Fibroblast of pulmonary artery (primary cell): ENCODE results near the gene SH3GLB1.

Source experiments
- DNase-seq: peaks from one replicate; pipeline ENCODE4 v3.0.0-alpha.2; 2010; ENCODE audit warnings: low read depth
- H3K4me3 ChIP-seq: replicated peaks from 2 replicates; pipeline ENCODE4 v1.5.1; 2011; ENCODE audit warnings: low read depth, mild to moderate bottlenecking, control low read depth, low read length, moderate library complexity
- TF ChIP-seq, protein P1 (sequence below): IDR thresholded peaks from 2 replicates; pipeline ENCODE4 v1.5.1; 2011; ENCODE audit warnings: mild to moderate bottlenecking, control low read depth, low read length, inconsistent platforms; ENCODE audit errors: missing control alignments

SH3GLB1 gene

GRCh38 chr1:86706018-86706635, 1.8 kb downstream of the SH3GLB1 start:
- DNase-seq, result no peak
- TF ChIP-seq, protein P1, sequence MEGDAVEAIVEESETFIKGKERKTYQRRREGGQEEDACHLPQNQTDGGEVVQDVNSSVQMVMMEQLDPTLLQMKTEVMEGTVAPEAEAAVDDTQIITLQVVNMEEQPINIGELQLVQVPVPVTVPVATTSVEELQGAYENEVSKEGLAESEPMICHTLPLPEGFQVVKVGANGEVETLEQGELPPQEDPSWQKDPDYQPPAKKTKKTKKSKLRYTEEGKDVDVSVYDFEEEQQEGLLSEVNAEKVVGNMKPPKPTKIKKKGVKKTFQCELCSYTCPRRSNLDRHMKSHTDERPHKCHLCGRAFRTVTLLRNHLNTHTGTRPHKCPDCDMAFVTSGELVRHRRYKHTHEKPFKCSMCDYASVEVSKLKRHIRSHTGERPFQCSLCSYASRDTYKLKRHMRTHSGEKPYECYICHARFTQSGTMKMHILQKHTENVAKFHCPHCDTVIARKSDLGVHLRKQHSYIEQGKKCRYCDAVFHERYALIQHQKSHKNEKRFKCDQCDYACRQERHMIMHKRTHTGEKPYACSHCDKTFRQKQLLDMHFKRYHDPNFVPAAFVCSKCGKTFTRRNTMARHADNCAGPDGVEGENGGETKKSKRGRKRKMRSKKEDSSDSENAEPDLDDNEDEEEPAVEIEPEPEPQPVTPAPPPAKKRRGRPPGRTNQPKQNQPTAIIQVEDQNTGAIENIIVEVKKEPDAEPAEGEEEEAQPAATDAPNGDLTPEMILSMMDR, result no peak
- peak overlapping the region; percentile 87 for H3K4me3 ChIP-seq

GRCh38 chr1:86708920-86709319, 4.5 kb downstream of the SH3GLB1 start:
- DNase-seq, result peak; percentile 13
- peak overlapping the region; percentile 4 for H3K4me3 ChIP-seq
- TF ChIP-seq, protein P1, result no peak

- TF ChIP-seq, protein P1, result no peak
- H3K4me3 ChIP-seq, result no peak overlapping the region
- DNase-seq, result no peak
Measured at GRCh38 chr1:86712088-86712860, 7.9 kb downstream of the SH3GLB1 start.

DNA sequence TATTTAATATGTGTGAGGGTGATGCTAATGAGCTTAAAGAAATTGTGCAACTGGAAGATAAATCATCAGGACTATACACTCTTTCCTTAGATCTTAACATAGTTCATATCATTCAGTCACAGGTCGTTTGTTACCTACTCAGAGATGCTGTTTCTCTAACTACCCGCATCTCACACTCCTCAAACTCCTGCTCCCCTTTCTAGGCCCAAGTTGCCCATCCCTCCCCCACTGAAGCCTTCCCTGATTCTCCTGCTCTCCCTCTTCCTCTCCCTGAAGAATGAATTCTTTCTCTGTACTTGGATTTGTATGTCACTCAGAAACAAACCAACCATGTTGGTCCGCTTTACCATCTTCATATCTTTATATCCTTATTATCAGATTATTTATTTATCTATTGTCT, 9.1 kb downstream of the SH3GLB1 start:
- TF ChIP-seq, protein P1, result no peak
- H3K4me3 ChIP-seq, result no peak overlapping the region
- DNase-seq, result no peak

DNA sequence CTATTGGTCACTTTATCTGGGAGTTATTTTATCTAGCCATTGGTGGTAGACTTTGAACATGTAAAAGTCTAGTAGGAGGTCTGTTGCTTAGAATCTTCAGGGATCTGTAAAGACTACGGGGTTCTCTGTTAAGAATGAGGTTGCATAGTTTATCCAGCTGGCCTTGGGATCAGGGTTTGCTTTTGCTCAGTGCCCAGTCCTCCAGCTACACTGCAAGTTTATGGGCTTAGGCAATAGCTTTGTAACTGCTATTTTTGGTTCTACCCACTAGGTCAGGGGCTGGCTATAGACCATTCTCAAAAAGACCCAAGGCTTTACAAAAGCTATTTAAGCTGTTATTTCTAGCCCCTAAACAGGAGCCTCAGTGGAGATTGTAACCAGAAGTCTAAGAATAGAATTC, 9.8 kb downstream of the SH3GLB1 start:
- TF ChIP-seq, protein P1, result no peak
- H3K4me3 ChIP-seq, result no peak overlapping the region
- DNase-seq, result peak; percentile 16

DNA sequence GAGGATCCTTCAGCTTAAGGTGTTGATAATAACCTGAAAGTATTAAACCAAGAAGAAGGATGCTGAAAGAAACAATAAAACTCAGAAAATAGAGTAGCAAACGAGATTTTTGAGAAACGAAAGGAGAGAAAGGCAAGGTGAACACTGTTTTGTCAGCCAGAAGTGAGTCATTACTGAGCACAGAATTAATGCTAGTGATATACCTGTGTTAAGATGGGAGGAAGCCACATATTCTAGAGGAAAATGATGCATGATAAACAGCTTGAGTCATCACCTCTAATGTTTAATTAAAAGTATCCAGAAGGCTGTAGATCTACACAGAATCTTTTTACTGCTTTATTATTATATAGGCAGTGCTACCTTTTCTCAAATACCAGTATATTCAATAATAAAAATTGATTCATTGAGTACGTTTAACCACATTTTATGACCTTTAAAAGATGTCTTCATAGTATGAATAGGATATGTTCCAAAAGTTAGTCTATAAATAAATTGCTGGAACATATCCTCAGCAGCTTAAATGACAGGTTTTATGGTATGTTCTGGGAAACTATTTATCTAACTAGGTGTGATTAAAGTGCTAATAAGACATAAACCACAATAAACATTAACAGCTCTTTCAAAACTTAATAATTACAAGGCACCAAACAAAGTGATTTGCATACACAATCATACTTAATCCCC, 10.3 kb downstream of the SH3GLB1 start:
- TF ChIP-seq, protein P1, result no peak
- DNase-seq, result no peak
- H3K4me3 ChIP-seq, result no peak overlapping the region
